Thymus (tissue), 14 donors: ENCODE data around the gene KRTAP4-7. TPM values are rescaled to one million over a fixed set of nuclear protein-coding genes. Genes with fewer than 3 reads are reported as not detected.
"Not testable (repeated sequence)": the region's sequence is repeated elsewhere in the genome, so short reads cannot be mapped to it uniquely, and the experiment has no call there.

ENCODE experiments used
- DNase-seq, 9 donors: peaks; one replicate each; pipeline ENCODE4 v3.0.0-alpha.2; 2013; ENCODE audit warnings: low spot score in 9 of 9, low read depth in 6 of 9, missing footprints in 1 of 9
- H3K27ac ChIP-seq, 2 donors: one replicate each; pipeline ENCODE4 v1.5.1; 2013; ENCODE audit warnings: control low read depth in 1 of 2, low read depth in 1 of 2, low read length in 1 of 2, mild to moderate bottlenecking in 1 of 2, moderate library complexity in 1 of 2
- H3K27me3 ChIP-seq, 2 donors: one replicate each; pipeline ENCODE4 v1.5.1; 2013; ENCODE audit warnings: low read length in 1 of 2; ENCODE audit not compliant: control insufficient read depth in 2 of 2, insufficient read depth in 1 of 2
- H3K36me3 ChIP-seq, 2 donors: one replicate each; pipeline ENCODE4 v1.5.1; 2013; ENCODE audit warnings: low read length in 1 of 2, mild to moderate bottlenecking in 1 of 2, moderate library complexity in 1 of 2; ENCODE audit not compliant: control insufficient read depth in 2 of 2, insufficient read depth in 2 of 2
- H3K4me1 ChIP-seq, 2 donors: one replicate each; pipeline ENCODE4 v1.5.1; 2013; ENCODE audit warnings: low read length in 2 of 2; ENCODE audit not compliant: control insufficient read depth in 2 of 2, insufficient read depth in 2 of 2
- H3K4me3 ChIP-seq, 2 donors: one replicate each; pipeline ENCODE4 v1.5.1; 2013; ENCODE audit warnings: low read length in 2 of 2, control low read depth in 1 of 2, mild to moderate bottlenecking in 1 of 2
- H3K9me3 ChIP-seq, 2 donors: one replicate each; pipeline ENCODE4 v1.5.1; 2013; ENCODE audit warnings: low read length in 1 of 2, mild to moderate bottlenecking in 1 of 2; ENCODE audit not compliant: control insufficient read depth in 2 of 2, insufficient read depth in 1 of 2
- WGBS: extraction: QIAGEN DNeasy Blood & Tissue Kit; methylation state at CpG from one replicate; pipeline ENCODE4 v1.1.7; 2013; 5-methylcytosine and 5-hydroxymethylcytosine counted together
- long read RNA-seq, 10 donors: transcript quantifications; one replicate each; lab custom pipeline, GENCODE V29; 2026
- polyA plus RNA-seq: library from polyadenylated mRNA; stranded (reverse); fragments of 200-250 nt; gene quantifications from one replicate; pipeline ENCODE4 v1.2.3, GENCODE V29; 2013
- total RNA-seq: library from RNA; stranded (reverse); fragments of 120-200 nt; gene quantifications from one replicate; pipeline ENCODE4 v1.2.4, GENCODE V29; 2013
- donor health status: healthy.

KRTAP4-7 gene
- not detected for total RNA-seq
- not detected for polyA plus RNA-seq
- long read RNA-seq, donor 1: 0 reads
- long read RNA-seq, donor 2: 0 reads
- long read RNA-seq, donor 3: 0 reads
- long read RNA-seq, donor 4: 0 reads
- long read RNA-seq, donor 5: 0 reads
- long read RNA-seq, donor 6: 0 reads
- long read RNA-seq, donor 7: 0 reads
- long read RNA-seq, donor 8: 0 reads
- long read RNA-seq, donor 9: 0 reads
- long read RNA-seq, donor 10: 0 reads

DNA sequence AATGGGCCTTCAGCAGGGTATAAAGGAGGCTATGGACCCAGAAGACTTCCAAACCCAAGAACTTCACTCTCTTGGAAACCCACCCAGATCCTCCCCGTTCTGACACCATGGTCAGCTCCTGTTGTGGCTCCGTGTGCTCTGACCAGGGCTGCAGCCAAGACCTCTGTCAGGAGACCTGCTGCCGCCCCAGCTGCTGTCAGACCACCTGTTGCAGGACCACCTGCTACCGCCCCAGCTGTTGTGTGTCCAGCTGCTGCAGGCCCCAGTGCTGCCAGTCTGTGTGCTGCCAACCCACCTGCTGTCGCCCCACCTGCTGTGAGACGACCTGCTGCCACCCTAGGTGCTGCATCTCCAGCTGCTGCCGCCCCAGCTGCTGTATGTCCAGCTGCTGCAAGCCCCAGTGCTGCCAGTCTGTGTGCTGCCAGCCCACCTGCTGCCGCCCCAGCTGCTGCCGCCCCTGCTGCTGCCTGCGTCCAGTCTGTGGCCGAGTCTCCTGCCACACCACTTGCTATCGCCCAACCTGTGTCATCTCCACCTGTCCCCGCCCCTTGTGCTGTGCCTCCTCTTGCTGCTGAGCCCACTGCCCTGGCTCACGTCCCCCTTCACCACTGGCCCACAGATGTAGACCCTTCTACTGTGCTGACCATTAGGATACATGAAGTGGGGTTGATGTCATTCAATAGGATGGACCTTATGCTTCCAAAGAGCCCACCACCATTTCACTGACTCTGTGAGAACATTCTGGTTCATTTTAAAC lies at the start of gene KRTAP4-7:
KRTAP4-7 (plus strand) TSS at position 51 of the 757 bp plus-strand sequence; CDS start at position 108, 57 bp downstream.
- H3K9me3 ChIP-seq, H3K27ac ChIP-seq, DNase-seq, H3K36me3 ChIP-seq, H3K27me3 ChIP-seq, H3K4me1 ChIP-seq, H3K4me3 ChIP-seq: not testable (repeated sequence)
- WGBS: 94% methylated on average over 14 of the region's 14 CpGs

DNA sequence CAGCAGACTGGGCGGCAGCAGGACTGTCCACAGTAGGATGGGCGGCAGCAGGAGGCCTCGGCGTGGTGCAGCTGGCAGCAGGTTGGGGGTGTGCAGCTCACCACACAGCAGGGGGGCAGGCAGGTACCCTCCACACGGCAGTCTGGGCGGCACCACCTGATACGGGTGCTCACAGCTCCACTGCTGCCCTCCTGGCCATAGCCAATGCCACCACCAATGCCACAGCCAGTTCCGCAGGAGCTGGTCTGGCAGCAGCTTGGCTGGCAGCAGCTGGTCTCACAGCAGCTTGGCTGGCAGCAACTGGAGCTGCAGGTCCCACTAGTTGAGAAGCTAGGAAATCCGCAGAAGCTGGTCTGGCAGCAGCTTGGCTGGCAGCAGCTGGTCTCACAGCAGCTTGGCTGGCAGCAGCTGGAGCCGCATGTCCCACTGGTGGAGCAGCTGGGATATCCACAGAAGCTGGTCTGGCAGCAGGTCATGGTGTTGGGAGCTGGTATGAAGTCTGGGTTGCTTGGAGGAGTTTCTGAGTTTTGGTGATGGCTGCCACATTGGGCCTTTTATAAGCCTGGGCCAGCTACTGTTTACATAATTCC lies 49.5 kb upstream of the KRTAP4-7 start, which contains the start of gene KRTAP1-3:
KRTAP1-3 (minus strand) TSS at position 529 of the 590 bp plus-strand sequence; CDS start at position 476, 53 bp downstream.
- not testable (repeated sequence) for H3K4me3 ChIP-seq, H3K4me1 ChIP-seq, H3K9me3 ChIP-seq, DNase-seq, H3K27me3 ChIP-seq, H3K27ac ChIP-seq, H3K36me3 ChIP-seq
- WGBS: 98% methylated on average over 9 of the region's 10 CpGs

DNA sequence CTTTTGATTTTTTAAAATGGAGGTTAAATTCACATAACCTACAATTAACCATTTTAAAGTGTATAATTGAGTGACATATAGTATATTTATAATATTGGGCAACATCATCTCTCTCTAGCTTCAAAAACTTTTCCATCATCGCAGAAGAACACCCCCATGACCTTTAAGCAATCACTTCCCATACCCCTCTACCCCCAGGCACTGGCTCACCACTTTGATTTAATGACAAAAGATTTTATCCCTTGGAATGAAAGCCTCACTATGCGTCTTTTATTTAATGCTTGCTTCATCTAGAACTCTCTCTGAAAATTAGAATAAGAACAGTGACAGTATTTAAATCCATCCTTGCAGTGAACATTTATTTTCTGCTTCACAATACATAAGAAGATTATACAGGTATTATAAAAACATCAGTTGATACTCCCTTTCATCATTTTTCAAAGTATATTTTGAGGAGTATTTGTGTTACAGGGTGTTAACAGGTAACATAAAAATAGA lies 46.0 kb upstream of the KRTAP4-7 start:
- WGBS: 94% methylated on average over 2 of the region's 2 CpGs
- Histone ChIP-seq H3K4me1 (no peaks in the 10 kb centered on the region), H3K4me3 (no peak overlapping the region), H3K27me3 (no peaks in the 10 kb centered on the region), H3K36me3 (no peaks in the 10 kb centered on the region), H3K9me3 (no peaks in the 10 kb centered on the region), H3K27ac (no peak overlapping the region)
- DNase-seq: no peak

DNA sequence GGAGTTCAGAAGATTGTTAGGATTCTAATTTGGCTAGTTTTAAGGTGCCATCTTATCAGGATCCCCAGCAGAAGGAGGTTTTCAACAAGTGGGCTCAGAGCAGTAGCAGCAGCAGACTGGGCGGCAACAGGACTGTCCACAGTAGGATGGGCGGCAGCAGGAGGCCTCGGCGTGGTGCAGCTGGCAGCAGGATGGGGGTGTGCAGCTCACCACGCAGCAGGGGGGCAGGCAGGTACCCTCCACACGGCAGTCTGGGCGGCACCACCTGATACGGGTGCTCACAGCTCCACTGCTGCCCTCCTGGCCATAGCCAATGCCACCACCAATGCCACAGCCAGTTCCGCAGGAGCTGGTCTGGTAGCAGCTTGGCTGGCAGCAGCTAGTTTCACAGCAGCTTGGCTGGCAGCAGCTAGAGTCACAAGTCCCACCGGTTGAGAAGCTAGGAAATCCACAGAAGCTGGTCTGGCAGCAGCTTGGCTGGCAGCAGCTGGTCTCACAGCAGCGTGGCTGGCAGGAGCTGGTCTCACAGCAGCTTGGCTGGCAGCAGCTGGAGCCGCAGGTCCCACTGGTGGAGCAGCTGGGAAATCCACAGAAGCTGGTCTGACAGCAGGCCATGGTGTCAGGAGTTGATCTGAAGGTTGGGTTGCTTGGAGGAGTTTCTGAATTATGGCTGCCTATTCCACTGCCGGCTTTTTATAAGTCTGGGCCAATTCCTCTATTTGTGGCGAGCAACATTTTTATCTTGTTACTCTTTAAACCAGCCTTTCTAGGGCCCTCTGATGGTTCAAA lies 43.0 kb upstream of the KRTAP4-7 start, which contains the start of gene KRTAP1-1:
KRTAP1-1 (minus strand) TSS at position 668 of the 789 bp plus-strand sequence; CDS start at position 615, 53 bp downstream.
- DNase-seq, H3K27me3 ChIP-seq, H3K4me1 ChIP-seq, H3K4me3 ChIP-seq, H3K9me3 ChIP-seq, H3K27ac ChIP-seq, H3K36me3 ChIP-seq: not testable (repeated sequence)
- WGBS: 94% methylated on average over 14 of the region's 14 CpGs

DNA sequence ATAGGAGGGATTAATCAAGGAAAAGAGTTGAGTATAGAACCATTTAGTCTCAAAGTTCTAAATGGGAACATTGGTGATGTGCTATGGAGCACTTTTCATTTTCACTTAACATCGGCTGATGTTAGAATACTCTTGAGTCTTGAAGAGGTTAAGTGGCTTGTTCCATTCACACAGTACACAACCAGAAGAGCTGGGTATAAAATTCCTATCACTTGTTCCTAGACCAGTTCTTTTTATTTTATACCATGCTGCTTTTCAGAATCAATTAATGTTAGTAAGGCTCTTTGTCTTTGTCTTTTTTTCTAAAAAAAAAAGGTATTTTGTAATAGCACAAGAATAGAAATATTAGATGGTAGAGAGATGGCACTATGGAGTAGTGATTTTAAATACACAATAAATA lies 41.0 kb upstream of the KRTAP4-7 start:
- DNase-seq: no peak
- Histone ChIP-seq H3K4me1 (no peaks in the 10 kb centered on the region), H3K36me3 (no peaks in the 10 kb centered on the region), H3K27ac (no peak overlapping the region), H3K9me3 (no peaks in the 10 kb centered on the region), H3K27me3 (peaks cover 0 to 2% of the 10 kb centered on the region in 2 donors), H3K4me3 (no peak overlapping the region)
- WGBS: 95% methylated on average over 1 of the region's 1 CpG

DNA sequence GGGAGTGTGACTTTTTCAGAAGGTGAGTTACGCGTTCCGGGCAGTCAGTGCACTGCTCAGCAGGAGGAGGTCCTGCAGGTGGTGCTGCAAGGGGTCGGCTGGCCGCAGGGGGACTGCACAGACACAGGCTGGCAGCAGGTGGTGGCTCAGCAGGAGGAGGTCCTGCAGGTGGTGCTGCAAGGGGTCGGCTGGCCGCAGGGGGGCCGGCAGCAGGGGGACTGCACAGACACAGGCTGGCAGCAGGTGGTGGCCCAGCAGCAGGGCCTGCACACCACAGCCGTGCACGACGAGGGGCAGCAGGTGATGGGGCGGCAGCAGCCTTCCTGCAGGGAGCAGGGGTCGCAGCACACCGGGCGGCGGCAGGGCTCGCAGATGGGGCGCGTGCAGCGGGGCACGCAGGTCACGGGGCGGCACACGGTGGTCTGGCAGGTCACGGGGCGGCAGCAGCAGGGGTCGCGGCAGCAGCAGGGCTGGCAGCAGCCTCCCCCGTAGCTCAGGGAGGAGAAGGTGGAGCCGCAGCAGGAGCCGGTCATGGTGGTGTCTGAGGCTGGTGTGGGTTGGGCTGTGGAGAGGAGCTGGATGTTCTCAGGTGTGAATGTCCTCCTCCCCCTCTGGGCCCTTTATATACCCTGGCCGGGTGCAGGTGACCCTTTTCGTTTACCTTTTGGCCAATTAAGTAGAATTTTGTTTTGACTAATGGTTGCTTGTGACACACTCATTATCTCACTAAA lies 37.0 kb upstream of the KRTAP4-7 start, which contains the start of gene KRTAP2-1:
KRTAP2-1 (minus strand) TSS at position 582 of the 731 bp plus-strand sequence; CDS start at position 533, 49 bp downstream.
- not testable (repeated sequence) for H3K4me3 ChIP-seq, H3K36me3 ChIP-seq, H3K4me1 ChIP-seq, H3K27me3 ChIP-seq, DNase-seq, H3K9me3 ChIP-seq, H3K27ac ChIP-seq
- 64% methylated on average over 10 of the region's 33 CpGs for WGBS

DNA sequence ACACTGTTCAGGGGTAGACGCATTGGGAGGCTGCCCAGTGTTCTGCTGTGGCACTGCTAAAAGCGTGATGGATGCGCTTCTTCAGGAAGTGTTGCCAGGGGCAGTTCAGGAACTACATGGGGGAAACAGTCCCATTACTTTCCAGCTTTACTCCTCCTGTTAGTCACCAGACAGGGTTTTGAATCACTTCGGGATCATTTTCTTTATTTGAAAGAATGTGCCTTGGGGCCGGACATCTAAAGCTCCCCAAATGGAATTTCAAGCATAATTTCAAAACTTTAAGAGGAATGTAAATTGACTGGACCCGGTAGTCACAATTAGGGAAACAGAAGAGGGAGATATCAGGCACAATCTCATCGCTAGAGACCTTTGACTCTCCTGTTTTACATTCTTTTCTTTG lies 35.5 kb upstream of the KRTAP4-7 start:
- H3K4me3 ChIP-seq: no peak overlapping the region
- H3K36me3 ChIP-seq: no peaks in the 10 kb centered on the region
- H3K9me3 ChIP-seq: no peaks in the 10 kb centered on the region
- WGBS: 92% methylated on average over 7 of the region's 7 CpGs
- no peak for DNase-seq
- peaks cover 0 to 3% of the 10 kb centered on the region in 2 donors for H3K27me3 ChIP-seq
- H3K4me1 ChIP-seq: no peaks in the 10 kb centered on the region
- H3K27ac ChIP-seq: no peak overlapping the region

DNA sequence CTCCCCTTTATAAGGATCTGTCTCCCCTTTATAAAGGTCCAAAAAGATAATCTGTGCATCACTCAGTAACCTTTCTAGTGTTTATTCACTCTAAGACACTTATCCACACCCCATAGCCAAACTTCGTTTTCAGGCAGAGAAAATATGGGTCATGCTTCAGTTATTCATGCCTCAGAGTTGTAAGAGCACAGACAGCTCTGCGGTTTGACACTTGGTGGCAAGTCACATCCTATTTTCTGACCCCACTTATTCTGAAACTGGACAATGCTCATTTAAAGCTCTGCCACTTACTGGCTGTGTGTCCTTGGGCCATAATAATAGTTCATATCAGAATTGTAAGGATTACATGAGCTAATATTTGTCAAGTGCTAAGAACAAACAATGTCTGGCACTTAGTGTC lies 34.8 kb upstream of the KRTAP4-7 start:
- Histone ChIP-seq H3K4me3 (no peak overlapping the region), H3K27ac (no peak overlapping the region), H3K4me1 (no peaks in the 10 kb centered on the region), H3K36me3 (no peaks in the 10 kb centered on the region), H3K9me3 (no peaks in the 10 kb centered on the region), H3K27me3 (peaks cover 0 to 3% of the 10 kb centered on the region in 2 donors)
- no peak for DNase-seq
- 81% methylated on average over 2 of the region's 2 CpGs for WGBS
